DND-41 (cell line): ENCODE data around the gene FOXP1.

Experiments
- EZH2 ChIP-seq: IDR thresholded peaks from 3 replicates; pipeline ENCODE4 v1.6.1; 2012; ENCODE audit warnings: borderline replicate concordance, low read depth, mild to moderate bottlenecking, moderate library complexity, low read length, inconsistent platforms; ENCODE audit not compliant: severe bottlenecking
- TF ChIP-seq, protein P1 (sequence below): IDR thresholded peaks from 2 replicates; pipeline ENCODE4 v1.5.1; 2012; ENCODE audit warnings: borderline replicate concordance, low read length, moderate library complexity, mild to moderate bottlenecking; ENCODE audit not compliant: poor library complexity, severe bottlenecking; ENCODE audit errors: extremely low read depth

DNA sequence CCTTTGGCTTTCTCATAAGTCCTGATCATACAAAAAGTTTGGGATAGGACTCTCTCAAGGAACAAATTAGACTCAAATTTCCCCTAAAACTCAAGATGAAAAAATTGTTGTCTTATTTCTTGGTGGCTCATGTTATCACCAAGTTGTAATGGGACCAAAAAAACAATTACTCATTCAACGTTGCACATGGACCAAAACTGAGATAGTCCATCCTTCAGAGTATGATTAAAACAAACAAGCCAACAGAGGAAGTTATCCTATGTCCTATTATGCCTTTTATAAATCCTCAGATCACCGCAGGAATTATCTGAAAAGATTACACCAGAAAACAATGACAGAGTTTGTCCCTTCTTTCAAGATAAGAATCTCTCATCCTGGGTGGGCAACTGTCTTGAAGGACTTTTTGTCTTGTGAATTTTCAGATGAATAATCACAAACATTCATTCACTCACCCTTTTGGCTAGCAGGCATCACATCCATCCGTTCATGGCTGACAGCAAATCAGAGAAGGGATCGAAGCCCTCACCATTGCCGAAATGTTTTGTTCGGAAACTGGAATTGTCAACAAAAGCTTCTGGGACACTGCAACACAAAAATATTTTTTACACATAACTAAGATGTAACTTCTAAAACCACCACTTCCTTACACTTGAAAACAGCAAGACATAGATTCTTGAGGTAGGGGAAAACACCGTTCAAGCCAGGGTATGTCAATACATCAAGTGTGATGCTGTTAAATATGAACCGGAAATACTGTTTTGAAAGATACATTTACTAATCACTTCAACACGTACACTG lies 90.4 kb downstream of the FOXP1 start:
- TF ChIP-seq, protein P1, sequence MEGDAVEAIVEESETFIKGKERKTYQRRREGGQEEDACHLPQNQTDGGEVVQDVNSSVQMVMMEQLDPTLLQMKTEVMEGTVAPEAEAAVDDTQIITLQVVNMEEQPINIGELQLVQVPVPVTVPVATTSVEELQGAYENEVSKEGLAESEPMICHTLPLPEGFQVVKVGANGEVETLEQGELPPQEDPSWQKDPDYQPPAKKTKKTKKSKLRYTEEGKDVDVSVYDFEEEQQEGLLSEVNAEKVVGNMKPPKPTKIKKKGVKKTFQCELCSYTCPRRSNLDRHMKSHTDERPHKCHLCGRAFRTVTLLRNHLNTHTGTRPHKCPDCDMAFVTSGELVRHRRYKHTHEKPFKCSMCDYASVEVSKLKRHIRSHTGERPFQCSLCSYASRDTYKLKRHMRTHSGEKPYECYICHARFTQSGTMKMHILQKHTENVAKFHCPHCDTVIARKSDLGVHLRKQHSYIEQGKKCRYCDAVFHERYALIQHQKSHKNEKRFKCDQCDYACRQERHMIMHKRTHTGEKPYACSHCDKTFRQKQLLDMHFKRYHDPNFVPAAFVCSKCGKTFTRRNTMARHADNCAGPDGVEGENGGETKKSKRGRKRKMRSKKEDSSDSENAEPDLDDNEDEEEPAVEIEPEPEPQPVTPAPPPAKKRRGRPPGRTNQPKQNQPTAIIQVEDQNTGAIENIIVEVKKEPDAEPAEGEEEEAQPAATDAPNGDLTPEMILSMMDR: no peak
- no peak for TF ChIP-seq EZH2
